Astrocyte (in vitro differentiated cells and primary cell): ENCODE data around the gene ARID2.

ENCODE experiments used
- EZH2 ChIP-seq: IDR thresholded peaks from 2 replicates; pipeline ENCODE4 v1.6.1; 2012; ENCODE audit warnings: mild to moderate bottlenecking, low read length, inconsistent platforms; ENCODE audit not compliant: insufficient read depth
- TF ChIP-seq, protein P1 (sequence below): IDR thresholded peaks from 2 replicates; pipeline ENCODE4 v1.5.1; 2011; ENCODE audit warnings: low read depth, mild to moderate bottlenecking, inconsistent platforms, low read length, moderate library complexity; ENCODE audit not compliant: insufficient read depth

DNA sequence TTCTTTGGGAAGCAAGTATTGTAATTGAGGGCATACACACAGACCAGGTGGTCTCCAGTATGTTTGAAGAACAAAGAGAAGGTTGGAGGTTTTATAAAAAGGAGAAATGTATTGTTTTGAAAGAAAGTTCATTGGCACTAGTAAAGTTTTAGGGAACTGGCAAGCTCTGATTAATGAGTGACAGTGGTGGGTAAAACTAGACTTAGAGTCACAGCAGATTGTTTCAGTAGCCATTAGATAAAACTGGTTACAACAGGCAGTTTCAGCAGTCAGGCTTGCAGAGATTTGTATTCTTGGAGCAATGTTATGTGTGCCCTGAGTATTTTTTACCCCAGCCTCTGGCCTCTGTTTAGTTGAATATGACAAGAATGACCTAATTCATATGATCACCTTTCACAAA lies 49.1 kb upstream of the ARID2 start:
- TF ChIP-seq, protein P1, sequence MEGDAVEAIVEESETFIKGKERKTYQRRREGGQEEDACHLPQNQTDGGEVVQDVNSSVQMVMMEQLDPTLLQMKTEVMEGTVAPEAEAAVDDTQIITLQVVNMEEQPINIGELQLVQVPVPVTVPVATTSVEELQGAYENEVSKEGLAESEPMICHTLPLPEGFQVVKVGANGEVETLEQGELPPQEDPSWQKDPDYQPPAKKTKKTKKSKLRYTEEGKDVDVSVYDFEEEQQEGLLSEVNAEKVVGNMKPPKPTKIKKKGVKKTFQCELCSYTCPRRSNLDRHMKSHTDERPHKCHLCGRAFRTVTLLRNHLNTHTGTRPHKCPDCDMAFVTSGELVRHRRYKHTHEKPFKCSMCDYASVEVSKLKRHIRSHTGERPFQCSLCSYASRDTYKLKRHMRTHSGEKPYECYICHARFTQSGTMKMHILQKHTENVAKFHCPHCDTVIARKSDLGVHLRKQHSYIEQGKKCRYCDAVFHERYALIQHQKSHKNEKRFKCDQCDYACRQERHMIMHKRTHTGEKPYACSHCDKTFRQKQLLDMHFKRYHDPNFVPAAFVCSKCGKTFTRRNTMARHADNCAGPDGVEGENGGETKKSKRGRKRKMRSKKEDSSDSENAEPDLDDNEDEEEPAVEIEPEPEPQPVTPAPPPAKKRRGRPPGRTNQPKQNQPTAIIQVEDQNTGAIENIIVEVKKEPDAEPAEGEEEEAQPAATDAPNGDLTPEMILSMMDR: no peak
- TF ChIP-seq EZH2: no peak
